OCI-LY1 (cell line): ENCODE results near the gene GABRA5.

ENCODE experiments used
- H2AFZ ChIP-seq: fragments of 200-600 bp; sonication (generic), shearing (Covaris generic); 2 replicates; pipeline ENCODE4 v1.6.0; 2014; ENCODE audit warnings: antibody characterized with exemption, mild to moderate bottlenecking, low read length
- H3F3A ChIP-seq: fragments of 200-600 bp; sonication (generic), shearing (Covaris generic); 2 replicates; pipeline ENCODE4 v1.6.0; 2014; ENCODE audit warnings: mild to moderate bottlenecking, antibody characterized with exemption, low read length, moderate library complexity; ENCODE audit not compliant: insufficient read depth
- H3K27ac ChIP-seq: fragments of 200-600 bp; sonication (generic); 2 replicates; pipeline ENCODE4 v1.5.1; 2014; ENCODE audit warnings: low read length, mixed run types, mild to moderate bottlenecking, low read depth; ENCODE audit not compliant: poor library complexity, severe bottlenecking
- H3K27me3 ChIP-seq: fragments of 200-600 bp; sonication (generic); 2 replicates; pipeline ENCODE4 v1.6.0; 2014; ENCODE audit warnings: antibody characterized with exemption, mild to moderate bottlenecking, low read length, moderate library complexity; ENCODE audit not compliant: insufficient read depth
- H3K36me3 ChIP-seq: fragments of 200-600 bp; sonication (generic); 2 replicates; pipeline ENCODE4 v1.6.1; 2014; ENCODE audit warnings: mild to moderate bottlenecking, antibody characterized with exemption, low read length, moderate library complexity, mixed read lengths; ENCODE audit not compliant: insufficient read depth
- H3K4me1 ChIP-seq: fragments of 200-600 bp; sonication (generic); 2 replicates; pipeline ENCODE4 v1.5.1; 2014; ENCODE audit warnings: mild to moderate bottlenecking, low read length, moderate library complexity; ENCODE audit not compliant: insufficient read depth, severe bottlenecking
- H3K4me2 ChIP-seq: fragments of 200-600 bp; sonication (generic), shearing (Covaris generic); 2 replicates; pipeline ENCODE4 v1.6.1; 2014; ENCODE audit warnings: low read length
- H3K4me3 ChIP-seq: fragments of 200-600 bp; sonication (generic); 2 replicates; pipeline ENCODE4 v1.5.1; 2014; ENCODE audit warnings: low read length, low read depth, mild to moderate bottlenecking, mixed read lengths; ENCODE audit not compliant: poor library complexity, severe bottlenecking
- H3K79me2 ChIP-seq: fragments of 200-600 bp; shearing (Covaris generic); 2 replicates; pipeline ENCODE4 v1.6.1; 2016; ENCODE audit warnings: mixed run types, low read length, mixed read lengths; ENCODE audit not compliant: insufficient read depth
- H3K9ac ChIP-seq: fragments of 200-600 bp; sonication (generic), shearing (Covaris generic); 2 replicates; pipeline ENCODE4 v1.6.1; 2014; ENCODE audit warnings: mild to moderate bottlenecking, low read length, mixed read lengths
- H3K9me2 ChIP-seq: fragments of 200-600 bp; sonication (generic), shearing (Covaris generic); 2 replicates; pipeline ENCODE4 v1.6.1; 2014; ENCODE audit warnings: low read depth, mild to moderate bottlenecking, low read length, mixed read lengths
- H3K9me3 ChIP-seq: fragments of 200-600 bp; shearing (Covaris generic); 2 replicates; pipeline ENCODE4 v1.6.1; 2014; ENCODE audit warnings: low read length, mixed read lengths
- H4K20me1 ChIP-seq: fragments of 200-600 bp; sonication (generic), shearing (Covaris generic); 2 replicates; pipeline ENCODE4 v1.6.0; 2016; ENCODE audit warnings: mild to moderate bottlenecking, low read length; ENCODE audit not compliant: insufficient read depth
- EZH2 ChIP-seq: fragments of 200-600 bp; sonication (generic), shearing (Covaris generic); IDR thresholded peaks from 2 replicates; pipeline ENCODE4 v1.8.0; 2017; ENCODE audit warnings: borderline replicate concordance, mixed run types, mild to moderate bottlenecking, antibody characterized with exemption, low read length, moderate library complexity, mixed read lengths
- TF ChIP-seq, protein P1 (sequence below): fragments of 200-600 bp; sonication (generic), shearing (Covaris generic); IDR thresholded peaks from 2 replicates; pipeline ENCODE4 v1.5.1; 2017; ENCODE audit warnings: mild to moderate bottlenecking, antibody characterized with exemption, low read length, moderate library complexity, mixed read lengths

Gene GABRA5

DNA sequence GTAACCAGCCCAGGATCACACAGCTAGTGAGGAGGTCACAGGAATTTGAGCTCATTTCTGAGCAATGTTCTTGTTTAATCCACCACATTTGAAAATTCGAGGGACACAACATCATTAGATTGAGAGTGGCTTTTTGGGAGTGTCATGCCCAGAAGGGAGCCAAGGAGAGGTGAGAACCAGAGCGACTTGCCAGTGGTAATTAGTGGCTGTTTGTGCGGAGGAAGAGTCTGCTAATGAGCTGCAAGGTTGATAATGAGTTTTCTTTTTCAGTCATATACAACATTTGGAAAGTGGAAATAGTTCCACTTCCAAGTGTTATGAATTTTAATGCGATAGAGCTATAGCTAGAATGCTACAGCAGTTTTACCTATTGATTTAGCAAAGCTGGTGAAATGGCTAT is 19.7 kb downstream of the GABRA5 start:
- Histone ChIP-seq H2AFZ (no peak overlapping the region), H3F3A (no peaks in the 10 kb centered on the region)

DNA sequence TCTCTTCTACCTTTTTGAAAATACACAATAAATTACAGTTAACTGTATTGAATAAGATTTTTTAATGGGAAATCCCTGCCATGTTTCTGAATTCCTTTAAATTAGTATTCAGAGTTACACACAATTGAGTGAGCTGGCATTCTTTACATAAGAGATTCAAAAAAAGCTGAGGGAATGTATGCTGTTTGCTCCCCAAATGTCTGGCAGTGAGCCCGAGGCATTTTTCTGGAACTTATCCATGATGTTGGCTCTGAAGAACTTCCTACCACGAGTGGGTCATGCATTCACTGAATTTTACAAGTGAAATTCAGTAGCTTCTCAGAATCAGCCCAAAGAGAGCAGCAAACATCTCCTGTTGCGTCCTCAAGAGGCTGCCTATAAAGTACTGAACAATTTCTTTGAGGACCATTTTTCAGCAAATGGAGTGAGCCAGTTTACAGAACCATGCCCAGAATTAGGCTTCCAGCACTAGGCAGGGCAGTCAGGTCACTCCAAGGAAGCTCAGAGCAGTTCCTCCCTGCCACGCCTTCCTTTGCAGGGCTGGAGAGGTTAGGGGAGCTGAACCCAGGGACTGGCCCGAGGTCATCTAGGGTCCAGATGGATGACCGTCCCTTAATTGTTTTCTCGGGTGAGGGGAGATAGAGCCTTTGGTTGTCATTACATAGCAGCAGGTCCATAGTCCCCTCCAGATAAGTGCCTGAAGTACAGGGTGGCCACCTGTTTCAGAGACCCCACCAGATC is 21.2 kb downstream of the GABRA5 start:
- H3K4me3 ChIP-seq: no peak overlapping the region
- no peaks in the 10 kb centered on the region for H3K79me2 ChIP-seq
- H3F3A ChIP-seq: no peaks in the 10 kb centered on the region
- H3K36me3 ChIP-seq: no peaks in the 10 kb centered on the region
- H3K9me2 ChIP-seq: no peaks in the 10 kb centered on the region
- no peaks in the 10 kb centered on the region for H3K27me3 ChIP-seq
- no peak overlapping the region for H3K4me2 ChIP-seq
- no peak overlapping the region for H2AFZ ChIP-seq
- H3K27ac ChIP-seq: no peak overlapping the region
- H3K9me3 ChIP-seq: no peaks in the 10 kb centered on the region
- no peak for TF ChIP-seq EZH2
- TF ChIP-seq, protein P1, sequence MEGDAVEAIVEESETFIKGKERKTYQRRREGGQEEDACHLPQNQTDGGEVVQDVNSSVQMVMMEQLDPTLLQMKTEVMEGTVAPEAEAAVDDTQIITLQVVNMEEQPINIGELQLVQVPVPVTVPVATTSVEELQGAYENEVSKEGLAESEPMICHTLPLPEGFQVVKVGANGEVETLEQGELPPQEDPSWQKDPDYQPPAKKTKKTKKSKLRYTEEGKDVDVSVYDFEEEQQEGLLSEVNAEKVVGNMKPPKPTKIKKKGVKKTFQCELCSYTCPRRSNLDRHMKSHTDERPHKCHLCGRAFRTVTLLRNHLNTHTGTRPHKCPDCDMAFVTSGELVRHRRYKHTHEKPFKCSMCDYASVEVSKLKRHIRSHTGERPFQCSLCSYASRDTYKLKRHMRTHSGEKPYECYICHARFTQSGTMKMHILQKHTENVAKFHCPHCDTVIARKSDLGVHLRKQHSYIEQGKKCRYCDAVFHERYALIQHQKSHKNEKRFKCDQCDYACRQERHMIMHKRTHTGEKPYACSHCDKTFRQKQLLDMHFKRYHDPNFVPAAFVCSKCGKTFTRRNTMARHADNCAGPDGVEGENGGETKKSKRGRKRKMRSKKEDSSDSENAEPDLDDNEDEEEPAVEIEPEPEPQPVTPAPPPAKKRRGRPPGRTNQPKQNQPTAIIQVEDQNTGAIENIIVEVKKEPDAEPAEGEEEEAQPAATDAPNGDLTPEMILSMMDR: no peak
- H4K20me1 ChIP-seq: no peaks in the 10 kb centered on the region
- no peaks in the 10 kb centered on the region for H3K4me1 ChIP-seq
- no peak overlapping the region for H3K9ac ChIP-seq

More for the DNA sequence above, 19.7 kb downstream of the GABRA5 start:
- Histone ChIP-seq H3K4me1 (no peaks in the 10 kb centered on the region), H3K4me2 (no peak overlapping the region), H3K9ac (no peak overlapping the region), H3K27ac (no peak overlapping the region), H3K36me3 (no peaks in the 10 kb centered on the region), H3K4me3 (no peak overlapping the region), H4K20me1 (no peaks in the 10 kb centered on the region), H3K9me3 (no peaks in the 10 kb centered on the region), H3K27me3 (no peaks in the 10 kb centered on the region), H3K9me2 (no peaks in the 10 kb centered on the region), H3K79me2 (no peaks in the 10 kb centered on the region)
- TF ChIP-seq, protein P1: no peak
- TF ChIP-seq EZH2: no peak

DNA sequence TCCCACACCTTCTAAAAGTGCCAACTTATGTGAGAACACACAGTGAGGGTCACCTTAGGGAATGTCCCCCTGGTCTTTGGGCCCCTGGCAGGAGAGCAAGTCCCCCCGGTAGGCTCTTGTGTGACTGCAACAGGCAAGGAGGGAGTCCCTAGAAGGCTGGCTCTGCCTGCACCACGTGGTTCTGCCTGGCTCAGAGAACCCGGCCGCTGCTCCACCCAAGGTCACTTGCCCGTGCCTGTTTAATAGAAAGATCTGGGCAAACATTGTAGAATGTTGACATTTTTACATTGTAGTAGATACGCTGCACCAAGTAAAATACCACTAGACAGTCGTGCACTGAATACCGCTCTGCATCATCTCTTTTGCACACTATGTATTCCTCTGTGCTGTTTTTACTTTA is 21.9 kb downstream of the GABRA5 start:
- Histone ChIP-seq H3K9me3 (no peaks in the 10 kb centered on the region), H3K36me3 (no peaks in the 10 kb centered on the region), H4K20me1 (no peaks in the 10 kb centered on the region), H3K9me2 (no peaks in the 10 kb centered on the region), H3K27ac (no peak overlapping the region), H3K4me1 (no peaks in the 10 kb centered on the region), H3K79me2 (no peaks in the 10 kb centered on the region), H3F3A (no peaks in the 10 kb centered on the region), H3K4me2 (no peak overlapping the region), H3K27me3 (no peaks in the 10 kb centered on the region), H3K9ac (no peak overlapping the region), H3K4me3 (no peak overlapping the region), H2AFZ (no peak overlapping the region)
- TF ChIP-seq, protein P1: no peak
- TF ChIP-seq EZH2: no peak
